Endothelial cell of umbilical vein (primary cell): ENCODE data around the gene PTPRO. TPM values are rescaled to one million over a fixed set of nuclear protein-coding genes. Genes with fewer than 3 reads are reported as not detected.

Source experiments
- BruUV-seq: library from RNA; stranded (reverse); fragments of 400-500 nt; replicated peaks from 2 replicates; lab custom pipeline; 2021; lab: Mats Ljungman, UMichigan
- CTCF ChIA-PET: fragments of 300-600, 350-600 bp; sonication (Branson Sonifier 250); formaldehyde crosslinking; loops from one replicate; lab custom pipeline; 2021; ENCODE audit warnings: antibody characterized with exemption, inconsistent platforms; lab: Charles Lee
- POLR2A ChIA-PET: fragments of 300-600, 350-600 bp; sonication (Branson Sonifier 250); formaldehyde crosslinking; loops from one replicate; lab custom pipeline; 2021; ENCODE audit warnings: antibody characterized with exemption, inconsistent platforms; lab: Charles Lee
- DNase-seq: peaks from one replicate; pipeline ENCODE4 v3.0.0-alpha.2; 2011; ENCODE audit warnings: low read depth, low spot score
- FAIRE-seq: peaks from 2 replicates; lab custom pipeline; 2011; peaks lifted over from hg19 to GRCh38; lab: Jason Lieb, UNC
- H2AFZ ChIP-seq: 2 replicates; pipeline ENCODE4 v1.6.0; 2012; ENCODE audit warnings: low read depth, low read length, control low read depth, inconsistent platforms
- H3K27ac ChIP-seq: 2 replicates; pipeline ENCODE4 v1.5.1; 2011; ENCODE audit warnings: low read depth, mild to moderate bottlenecking, control low read depth, low read length, moderate library complexity; ENCODE audit not compliant: insufficient read depth
- H3K27me3 ChIP-seq, 2 experiments: 2 replicates each; pipeline versions ENCODE4 v1.6.0 to v1.6.1; 2011; ENCODE audit warnings: low read length in 2 of 2, mixed read lengths in 1 of 2; ENCODE audit not compliant: control insufficient read depth in 2 of 2, insufficient read depth in 2 of 2
- H3K36me3 ChIP-seq, 2 experiments: 2 replicates in 1 of 2; 3 replicates in 1 of 2; pipeline ENCODE4 v1.5.1; 2011; ENCODE audit warnings: low read length in 2 of 2, mild to moderate bottlenecking in 1 of 2, moderate library complexity in 1 of 2; ENCODE audit not compliant: control insufficient read depth in 2 of 2, insufficient read depth in 2 of 2; ENCODE audit errors: extremely low read depth in 1 of 2
- H3K4me1 ChIP-seq: 3 replicates; pipeline ENCODE4 v1.5.1; 2011; ENCODE audit warnings: mild to moderate bottlenecking, low read length; ENCODE audit not compliant: control insufficient read depth, insufficient read depth; ENCODE audit errors: extremely low read depth
- H3K4me2 ChIP-seq: 2 replicates; pipeline ENCODE4 v1.6.1; 2011; ENCODE audit warnings: low read length, control low read depth, mixed read lengths; ENCODE audit not compliant: insufficient read depth
- H3K4me3 ChIP-seq, 3 experiments: fragments of 200-600 bp in 1 of 3; sonication (generic), shearing (Covaris generic) in 1 of 3; replicated peaks in 1 of 3; 2 replicates each; pipeline ENCODE4 v1.5.1; 2011 to 2016; ENCODE audit warnings: control low read depth in 3 of 3, low read length in 3 of 3, mild to moderate bottlenecking in 2 of 3, inconsistent platforms in 1 of 3, low read depth in 1 of 3, moderate library complexity in 1 of 3; ENCODE audit not compliant: insufficient read depth in 1 of 3
- H3K79me2 ChIP-seq: 2 replicates; pipeline ENCODE4 v1.6.0; 2012; ENCODE audit warnings: low read length, inconsistent platforms; ENCODE audit not compliant: control insufficient read depth, insufficient read depth
- H3K9ac ChIP-seq: replicated peaks from 2 replicates; pipeline ENCODE3; 2011; ENCODE audit warnings: low read length, control low read depth; ENCODE audit not compliant: insufficient read depth; ENCODE audit errors: extremely low read depth
- H3K9me1 ChIP-seq: replicated peaks from 3 replicates; pipeline ENCODE4 v1.6.0; 2011; ENCODE audit warnings: mild to moderate bottlenecking, low read length; ENCODE audit not compliant: control insufficient read depth, insufficient read depth; ENCODE audit errors: extremely low read depth
- H3K9me3 ChIP-seq: replicated peaks from 2 replicates; pipeline ENCODE4 v1.5.1; 2012; ENCODE audit warnings: low read length, inconsistent platforms; ENCODE audit not compliant: control insufficient read depth, insufficient read depth
- H4K20me1 ChIP-seq: replicated peaks from 2 replicates; pipeline ENCODE3; 2011; ENCODE audit warnings: mild to moderate bottlenecking, low read length; ENCODE audit not compliant: control insufficient read depth, insufficient read depth; ENCODE audit errors: extremely low read depth
- EZH2 ChIP-seq: IDR thresholded peaks from 2 replicates; pipeline ENCODE4 v1.6.1; 2012; ENCODE audit warnings: borderline replicate concordance, low read depth, mild to moderate bottlenecking, moderate library complexity, low read length, inconsistent platforms; ENCODE audit not compliant: severe bottlenecking
- FOS ChIP-seq: IDR thresholded peaks from 2 replicates; pipeline ENCODE4 v1.6.1; 2011; ENCODE audit warnings: mild to moderate bottlenecking, low read length, moderate library complexity, borderline replicate concordance; ENCODE audit not compliant: insufficient read depth
- GATA2 ChIP-seq: IDR thresholded peaks from 2 replicates; pipeline ENCODE4 v1.7.0; 2011; ENCODE audit warnings: low read depth, mild to moderate bottlenecking, moderate library complexity, mixed read lengths, low read length; ENCODE audit not compliant: insufficient read length, insufficient read depth
- JUN ChIP-seq: IDR thresholded peaks from 2 replicates; pipeline ENCODE4 v1.6.1; 2011; ENCODE audit warnings: borderline replicate concordance, low read depth; ENCODE audit not compliant: insufficient read length, insufficient read depth
- MYC ChIP-seq: IDR thresholded peaks from one replicate; pipeline ENCODE4 v1.6.1; 2011; ENCODE audit warnings: mild to moderate bottlenecking, low read depth, low read length
- POLR2A ChIP-seq: IDR thresholded peaks from 2 replicates; pipeline ENCODE4 v1.6.1; 2012; ENCODE audit warnings: low read depth, mild to moderate bottlenecking, control low read depth, low read length
- POLR2AphosphoS5 ChIP-seq: IDR thresholded peaks from 2 replicates; pipeline ENCODE4 v1.6.1; 2012; ENCODE audit warnings: low read depth, mild to moderate bottlenecking, control low read depth, low read length, moderate library complexity; ENCODE audit not compliant: insufficient read depth
- dilution Hi-C: fragments of 300-500 bp; cut with MboI; formaldehyde crosslinking; loops from one replicate; pipeline ENCODE4 v1.15.0; 2019; ENCODE audit warnings: low sequenced_read_pairs; ENCODE audit not compliant: extremely low pct_ligation_motif_present
- intact Hi-C: fragments of 100-400 bp; cut with micrococcal nuclease; formaldehyde crosslinking; loops from one replicate; pipeline ENCODE4 v1.10.0; 2022
- polyA plus RNA-seq, 4 experiments: library from polyadenylated mRNA; depleted of rRNA in 3 of 4; stranded (reverse) in 3 of 4; unstranded in 1 of 4; fragments of >200 nt; gene quantifications; 2 replicates each; pipeline versions ENCODE4 v1.2.1 to v1.2.3, GENCODE V29; 2011 to 2012; ENCODE audit warnings: missing spikeins in 1 of 4
- total RNA-seq: library from RNA; stranded (reverse); gene quantifications from 2 replicates; pipeline ENCODE4 v1.2.3, GENCODE V29; 2021
- TF ChIP-seq, protein P1 (sequence below), 2 donors: IDR thresholded peaks; 1 replicate in 1 of 2; 2 replicates in 1 of 2; pipeline ENCODE4 v1.5.1; 2011; ENCODE audit warnings: low read length in 2 of 2, mild to moderate bottlenecking in 2 of 2, moderate library complexity in 2 of 2, control low read depth in 1 of 2, inconsistent platforms in 1 of 2, low read depth in 1 of 2; ENCODE audit not compliant: insufficient read depth in 1 of 2; ENCODE audit errors: extremely low read depth in 1 of 2

PTPRO gene
- total and polyA plus RNA-seq, 2 donors (not counting 3 experiments of a cell fraction or from before 2014, with no cell fraction given): not detected

DNA sequence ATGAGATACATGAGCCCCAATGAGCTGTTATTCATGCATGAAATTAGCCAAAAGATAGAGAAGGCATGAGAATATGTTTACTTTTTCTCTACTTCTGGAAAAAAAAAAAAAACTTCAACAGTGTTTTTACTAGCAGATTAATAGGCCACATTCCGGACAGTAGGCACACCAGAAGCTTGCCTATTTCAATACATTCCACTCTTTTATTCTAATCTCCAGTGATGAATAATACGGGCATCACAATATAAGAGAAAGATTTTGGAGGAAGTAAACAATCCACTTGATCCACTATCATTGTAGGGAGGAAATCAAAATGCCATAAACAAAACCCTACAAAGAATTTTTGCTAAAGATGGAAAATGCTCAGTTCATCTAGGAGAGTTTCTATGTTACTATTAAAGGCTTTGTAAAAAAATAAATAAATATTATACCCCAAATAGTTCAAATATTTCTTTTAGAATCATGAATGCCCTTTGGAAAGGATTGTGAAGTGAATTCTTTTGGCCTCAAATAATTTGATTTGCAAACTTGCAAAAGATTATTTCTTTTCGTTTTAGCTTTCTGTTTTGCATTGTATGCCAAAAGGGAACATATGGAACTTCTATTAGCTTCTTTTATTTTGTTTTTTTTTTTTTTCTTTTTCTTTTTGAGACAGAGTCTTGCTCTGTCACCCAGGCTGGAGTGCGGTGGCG lies 234.2 kb downstream of the PTPRO start:
- H3K36me3 ChIP-seq: no peaks in the 10 kb centered on the region
- DNase-seq: no peak
- no peak overlapping the region for H3K9ac ChIP-seq
- no peaks in the 10 kb centered on the region for H3K27me3 ChIP-seq
- no peaks in the 10 kb centered on the region for H3K9me3 ChIP-seq
- no peak for FAIRE-seq
- H3K4me1 ChIP-seq: no peaks in the 10 kb centered on the region
- H3K4me2 ChIP-seq: no peak overlapping the region
- no peaks in the 10 kb centered on the region for H4K20me1 ChIP-seq
- no peak for TF ChIP-seq JUN
- TF ChIP-seq POLR2A: no peak
- TF ChIP-seq, protein P1, sequence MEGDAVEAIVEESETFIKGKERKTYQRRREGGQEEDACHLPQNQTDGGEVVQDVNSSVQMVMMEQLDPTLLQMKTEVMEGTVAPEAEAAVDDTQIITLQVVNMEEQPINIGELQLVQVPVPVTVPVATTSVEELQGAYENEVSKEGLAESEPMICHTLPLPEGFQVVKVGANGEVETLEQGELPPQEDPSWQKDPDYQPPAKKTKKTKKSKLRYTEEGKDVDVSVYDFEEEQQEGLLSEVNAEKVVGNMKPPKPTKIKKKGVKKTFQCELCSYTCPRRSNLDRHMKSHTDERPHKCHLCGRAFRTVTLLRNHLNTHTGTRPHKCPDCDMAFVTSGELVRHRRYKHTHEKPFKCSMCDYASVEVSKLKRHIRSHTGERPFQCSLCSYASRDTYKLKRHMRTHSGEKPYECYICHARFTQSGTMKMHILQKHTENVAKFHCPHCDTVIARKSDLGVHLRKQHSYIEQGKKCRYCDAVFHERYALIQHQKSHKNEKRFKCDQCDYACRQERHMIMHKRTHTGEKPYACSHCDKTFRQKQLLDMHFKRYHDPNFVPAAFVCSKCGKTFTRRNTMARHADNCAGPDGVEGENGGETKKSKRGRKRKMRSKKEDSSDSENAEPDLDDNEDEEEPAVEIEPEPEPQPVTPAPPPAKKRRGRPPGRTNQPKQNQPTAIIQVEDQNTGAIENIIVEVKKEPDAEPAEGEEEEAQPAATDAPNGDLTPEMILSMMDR (IDR thresholded peaks at IDR 0.05; ENCODE audit: extremely low read depth in 1 of 2, insufficient read depth in 1 of 2, low read depth in 1 of 2, low read length in 2 of 2): no peak
- TF ChIP-seq POLR2AphosphoS5: no peak
- TF ChIP-seq MYC: no peak
- TF ChIP-seq GATA2: no peak
- no peak for TF ChIP-seq EZH2
- no peak for TF ChIP-seq FOS
- intact Hi-C loops: no loop called here
- no peak overlapping the region for H3K4me3 ChIP-seq
- no peak overlapping the region for H2AFZ ChIP-seq
- POLR2A ChIA-PET: no interaction called here
- no peak overlapping the region for H3K27ac ChIP-seq
- no TSS peak for BruUV-seq
- H3K79me2 ChIP-seq: no peaks in the 10 kb centered on the region
- H3K9me1 ChIP-seq: no peaks in the 10 kb centered on the region
- dilution Hi-C loops: no loop called here
- CTCF ChIA-PET: interaction anchor here (1.7 to 4.3 kb wide), 2 partner anchors 28 to 335 kb away, joined by 5 to 30 read pairs; partner anchors contain the start of gene RERG
